ENCODE measurements around the gene PLA2G4E. TPM values are rescaled to one million over a fixed set of nuclear protein-coding genes. Genes with fewer than 3 reads are reported as not detected.

The PLA2G4E gene, protein sequence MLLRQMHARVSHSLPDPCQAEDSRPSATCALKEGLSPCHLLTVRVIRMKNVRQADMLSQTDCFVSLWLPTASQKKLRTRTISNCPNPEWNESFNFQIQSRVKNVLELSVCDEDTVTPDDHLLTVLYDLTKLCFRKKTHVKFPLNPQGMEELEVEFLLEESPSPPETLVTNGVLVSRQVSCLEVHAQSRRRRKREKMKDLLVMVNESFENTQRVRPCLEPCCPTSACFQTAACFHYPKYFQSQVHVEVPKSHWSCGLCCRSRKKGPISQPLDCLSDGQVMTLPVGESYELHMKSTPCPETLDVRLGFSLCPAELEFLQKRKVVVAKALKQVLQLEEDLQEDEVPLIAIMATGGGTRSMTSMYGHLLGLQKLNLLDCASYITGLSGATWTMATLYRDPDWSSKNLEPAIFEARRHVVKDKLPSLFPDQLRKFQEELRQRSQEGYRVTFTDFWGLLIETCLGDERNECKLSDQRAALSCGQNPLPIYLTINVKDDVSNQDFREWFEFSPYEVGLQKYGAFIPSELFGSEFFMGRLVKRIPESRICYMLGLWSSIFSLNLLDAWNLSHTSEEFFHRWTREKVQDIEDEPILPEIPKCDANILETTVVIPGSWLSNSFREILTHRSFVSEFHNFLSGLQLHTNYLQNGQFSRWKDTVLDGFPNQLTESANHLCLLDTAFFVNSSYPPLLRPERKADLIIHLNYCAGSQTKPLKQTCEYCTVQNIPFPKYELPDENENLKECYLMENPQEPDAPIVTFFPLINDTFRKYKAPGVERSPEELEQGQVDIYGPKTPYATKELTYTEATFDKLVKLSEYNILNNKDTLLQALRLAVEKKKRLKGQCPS
- total RNA-seq = not detected in 2 replicates

GRCh38 chr15:42020713-42021273, at the start of gene PLA2G4E:
Gene PLA2G4E, minus strand, starts transcription at chr15:42021042. Its CDS starts 12 bp downstream, at chr15:42021030.

GRCh38 chr15:41972253-41973242, 48.3 kb downstream of the PLA2G4E start, which contains the start of gene EHD4:
Gene EHD4, minus strand, starts transcription at chr15:41972557. Its CDS starts 63 bp downstream, at chr15:41972494.

Other genes with a start within 250 kb of the PLA2G4E start
- 20.7 and 26.6 TPM in 2 replicates for gene MAPKBP1, start 246.6 kb downstream of the PLA2G4E start, total RNA-seq
- 2.5 and 4.1 TPM in 2 replicates for gene JMJD7, start 192.9 kb downstream of the PLA2G4E start, total RNA-seq
- gene PLA2G4B, start 182.2 kb downstream of the PLA2G4E start, total RNA-seq = 1.1 and 1.2 TPM in 2 replicates
- 0.20 and 0.36 TPM in 2 replicates for gene SPTBN5, start 127.0 kb downstream of the PLA2G4E start, total RNA-seq
- 13.9 and 27.6 TPM in 2 replicates for gene EHD4, start 48.5 kb downstream of the PLA2G4E start, total RNA-seq
- under 0.01 TPM in 1 of 2 replicates, not detected in the other for gene PLA2G4D, start 73.5 kb upstream of the PLA2G4E start, total RNA-seq
- not detected in 2 replicates for gene PLA2G4F, start 135.6 kb upstream of the PLA2G4E start, total RNA-seq
- gene VPS39, start 187.3 kb upstream of the PLA2G4E start, total RNA-seq = 57.7 and 62.1 TPM in 2 replicates

Measured in smooth muscle cell of the pulmonary artery (primary cell).